Endodermal cell (in vitro differentiated cells): ENCODE results near the gene EEF1E1. TPM values are rescaled to one million over a fixed set of nuclear protein-coding genes. Genes with fewer than 3 reads are reported as not detected.

Experiments
- DNase-seq: peaks from one replicate; pipeline ENCODE4 v3.0.0-alpha.2; 2017
- H3K27ac ChIP-seq: 2 replicates; pipeline ENCODE4 v1.5.1; 2013; ENCODE audit warnings: mild to moderate bottlenecking, low read depth, low read length, moderate library complexity
- H3K27me3 ChIP-seq: 2 replicates; pipeline ENCODE4 v1.6.1; 2013; ENCODE audit warnings: mild to moderate bottlenecking, low read length, moderate library complexity; ENCODE audit not compliant: insufficient read depth, control insufficient read depth, poor library complexity, severe bottlenecking
- H3K36me3 ChIP-seq: 2 replicates; pipeline ENCODE4 v1.7.0; 2013; ENCODE audit warnings: mild to moderate bottlenecking, low read length, moderate library complexity; ENCODE audit not compliant: control insufficient read depth, insufficient read depth
- H3K4me1 ChIP-seq: one replicate; pipeline ENCODE4 v1.7.0; 2013; ENCODE audit warnings: low read length; ENCODE audit not compliant: control insufficient read depth, insufficient read depth
- H3K4me3 ChIP-seq: 2 replicates; pipeline ENCODE4 v1.5.1; 2013; ENCODE audit warnings: mild to moderate bottlenecking, low read length, moderate library complexity
- H3K9ac ChIP-seq: 2 replicates; pipeline ENCODE4 v1.6.1; 2013; ENCODE audit warnings: mild to moderate bottlenecking, low read length, moderate library complexity; ENCODE audit not compliant: poor library complexity, severe bottlenecking; ENCODE audit errors: extremely low read depth
- H3K9me3 ChIP-seq: 2 replicates; pipeline ENCODE4 v1.6.1; 2013; ENCODE audit warnings: mild to moderate bottlenecking, low read length, moderate library complexity; ENCODE audit not compliant: control insufficient read depth
- H3K27ac Mint-ChIP-seq: 2 replicates; pipeline ENCODE4 v1.8.0; 2020; ENCODE audit warnings: mixed read lengths
- H3K27me3 Mint-ChIP-seq: 2 replicates; pipeline ENCODE4 v1.8.0; 2021; ENCODE audit warnings: mild to moderate bottlenecking, mixed read lengths; ENCODE audit not compliant: insufficient read depth
- H3K36me3 Mint-ChIP-seq: 2 replicates; pipeline ENCODE4 v1.8.0; 2020; ENCODE audit warnings: low read depth, mixed read lengths
- H3K4me1 Mint-ChIP-seq: 2 replicates; pipeline ENCODE4 v1.8.0; 2020; ENCODE audit warnings: mixed read lengths
- H3K4me3 Mint-ChIP-seq: 2 replicates; pipeline ENCODE4 v1.8.0; 2020; ENCODE audit warnings: mild to moderate bottlenecking, moderate library complexity, mixed read lengths
- H3K9me3 Mint-ChIP-seq: 2 replicates; pipeline ENCODE4 v1.8.0; 2020; ENCODE audit warnings: mild to moderate bottlenecking, mixed read lengths
- CTCF ChIP-seq: fragments of 200-600 bp; sonication (generic); conservative IDR thresholded peaks from 2 replicates; pipeline ENCODE4 v1.5.0; 2021; ENCODE audit warnings: antibody characterized with exemption, mild to moderate bottlenecking
- WGBS, 2 experiments: methylation state at CpG; one replicate each; pipeline versions ENCODE4 v1.1.5 to v1.1.7; 2013; ENCODE audit warnings: missing lambda C conversion rate in 2 of 2, mixed read lengths in 1 of 2; ENCODE audit not compliant: insufficient coverage in 1 of 2, insufficient read length in 1 of 2; 5-methylcytosine and 5-hydroxymethylcytosine counted together
- total RNA-seq, 2 donors: library from RNA; stranded (reverse); fragmentation: NEBNext Ultra II Directional in 1 of 2; extraction: Animal tissue kit (Norgen Biotek cat#: 25700) in 1 of 2; gene quantifications; 2 replicates in 1 of 2; 3 replicates in 1 of 2; pipeline ENCODE4 v1.2.1, GENCODE V29; 2021

EEF1E1 gene
- total RNA-seq, 2 donors from 2014 or later = 41.5 to 46.6 TPM

- Mint-ChIP-seq H3K4me1 (peaks cover 9% of the 10 kb centered on the region), H3K9me3 (peaks cover 28% of the 10 kb centered on the region), H3K4me3 (no peak overlapping the region), H3K27ac (no peak overlapping the region), H3K27me3 (no peaks in the 10 kb centered on the region), H3K36me3 (peaks cover 57% of the 10 kb centered on the region)
- TF ChIP-seq CTCF = no peak
- DNase-seq = no peak
- no peak overlapping the region for H3K27ac ChIP-seq
- no peak overlapping the region for H3K9ac ChIP-seq
- H3K4me3 ChIP-seq = no peak overlapping the region
- peaks cover 72% of the 10 kb centered on the region for H3K36me3 ChIP-seq
- H3K4me1 ChIP-seq = peaks cover 4% of the 10 kb centered on the region
- 96 to 100% methylated on average over 3 to 5 of the region's 5 CpGs for WGBS, 2 experiments
- H3K27me3 ChIP-seq = no peaks in the 10 kb centered on the region
- peaks cover 33% of the 10 kb centered on the region for H3K9me3 ChIP-seq
Observed at GRCh38 chr6:8087870-8088754, 14.2 kb downstream of the EEF1E1 start.

GRCh38 chr6:8086755-8087306 lies 15.5 kb downstream of the EEF1E1 start:
- 89 to 93% methylated on average over 9 of the region's 9 CpGs for WGBS, 2 experiments
- Mint-ChIP-seq H3K27ac (peak overlapping the region; percentile 20), H3K27me3 (no peaks in the 10 kb centered on the region), H3K4me3 (no peak overlapping the region), H3K36me3 (peaks cover 49% of the 10 kb centered on the region), H3K9me3 (peaks cover 28% of the 10 kb centered on the region), H3K4me1 (peaks cover 9% of the 10 kb centered on the region)
- Histone ChIP-seq H3K4me3 (no peak overlapping the region), H3K27ac (no peak overlapping the region), H3K4me1 (peaks cover 4% of the 10 kb centered on the region), H3K36me3 (peaks cover 60% of the 10 kb centered on the region), H3K9ac (no peak overlapping the region), H3K9me3 (peaks cover 33% of the 10 kb centered on the region), H3K27me3 (no peaks in the 10 kb centered on the region)
- DNase-seq = no peak
- no peak for TF ChIP-seq CTCF

- WGBS, 2 experiments = 96 to 100% methylated on average over 1 to 2 of the region's 2 CpGs
- Histone ChIP-seq H3K4me3 (no peak overlapping the region), H3K27ac (no peak overlapping the region), H3K36me3 (peaks cover 44% of the 10 kb centered on the region), H3K9ac (no peak overlapping the region), H3K4me1 (peaks cover 7% of the 10 kb centered on the region), H3K27me3 (no peaks in the 10 kb centered on the region), H3K9me3 (peaks cover 22% of the 10 kb centered on the region)
- Mint-ChIP-seq H3K4me1 (peaks cover 20% of the 10 kb centered on the region), H3K36me3 (peaks cover 33% of the 10 kb centered on the region), H3K4me3 (no peak overlapping the region), H3K27me3 (no peaks in the 10 kb centered on the region), H3K9me3 (peaks cover 18% of the 10 kb centered on the region), H3K27ac (no peak overlapping the region)
- DNase-seq = peak; percentile 49
- TF ChIP-seq CTCF = no peak
Observed at GRCh38 chr6:8085053-8085511, 17.3 kb downstream of the EEF1E1 start.
